IPS-20b (cell line): ENCODE measurements around the gene POU2F1.
A peak's percentile ranks its signal among the peaks of the same experiment; 100 is the strongest.

Source experiments
- H3K27ac ChIP-seq: one replicate; pipeline ENCODE4 v1.5.1; 2013; ENCODE audit warnings: low read length
- H3K27me3 ChIP-seq: 2 replicates; pipeline ENCODE4 v1.6.1; 2013; ENCODE audit warnings: mild to moderate bottlenecking, low read length, inconsistent platforms; ENCODE audit not compliant: insufficient read depth
- H3K36me3 ChIP-seq: 2 replicates; pipeline ENCODE4 v1.6.1; 2013; ENCODE audit warnings: low read depth, mild to moderate bottlenecking, inconsistent platforms, low read length, moderate library complexity; ENCODE audit not compliant: insufficient read depth
- H3K4me1 ChIP-seq: 2 replicates; pipeline ENCODE4 v1.6.1; 2013; ENCODE audit warnings: mild to moderate bottlenecking, control low read depth, inconsistent platforms, low read length, moderate library complexity; ENCODE audit not compliant: insufficient read depth
- H3K4me3 ChIP-seq: 2 replicates; pipeline ENCODE4 v1.5.1; 2013; ENCODE audit warnings: mild to moderate bottlenecking, low read length, inconsistent platforms
- H3K9ac ChIP-seq: 2 replicates; pipeline ENCODE4 v1.6.1; 2013; ENCODE audit warnings: low read depth, mild to moderate bottlenecking, inconsistent platforms, low read length, moderate library complexity
- H3K9me3 ChIP-seq: 2 replicates; pipeline ENCODE4 v1.6.1; 2013; ENCODE audit warnings: mild to moderate bottlenecking, low read depth, low read length, inconsistent platforms; ENCODE audit not compliant: insufficient read depth

Gene POU2F1

GRCh38 chr1:167454304-167454893, 233.7 kb downstream of the POU2F1 start:
- peaks cover 58% of the 10 kb centered on the region for H3K27me3 ChIP-seq
- no peaks in the 10 kb centered on the region for H3K9me3 ChIP-seq
- H3K9ac ChIP-seq: peak overlapping the region; percentile 56; the same call in 1 of the 2 replicates
- H3K36me3 ChIP-seq: no peaks in the 10 kb centered on the region
- no peak overlapping the region for H3K27ac ChIP-seq
- peak overlapping the region; percentile 79 for H3K4me3 ChIP-seq
- H3K4me1 ChIP-seq: peaks cover 15% of the 10 kb centered on the region; the same call in 1 of the 2 replicates

- Histone ChIP-seq H3K27ac (no peak overlapping the region), H3K4me3 (peak overlapping the region; percentile 79), H3K27me3 (peaks cover 58% of the 10 kb centered on the region), H3K4me1 (peaks cover 15% of the 10 kb centered on the region; the same call in 1 of the 2 replicates), H3K36me3 (no peaks in the 10 kb centered on the region), H3K9ac (peak overlapping the region; percentile 56; the same call in 1 of the 2 replicates), H3K9me3 (no peaks in the 10 kb centered on the region)
Measured at GRCh38 chr1:167454894-167455785, 234.5 kb downstream of the POU2F1 start.

GRCh38 chr1:167455786-167456446, 235.2 kb downstream of the POU2F1 start:
- peak overlapping the region; percentile 79; the same call in 1 of the 2 replicates for H3K4me3 ChIP-seq
- no peaks in the 10 kb centered on the region for H3K9me3 ChIP-seq
- H3K27me3 ChIP-seq: peaks cover 58% of the 10 kb centered on the region
- H3K4me1 ChIP-seq: peaks cover 15% of the 10 kb centered on the region; the same call in 1 of the 2 replicates
- H3K27ac ChIP-seq: no peak overlapping the region
- H3K36me3 ChIP-seq: no peaks in the 10 kb centered on the region
- no peak overlapping the region for H3K9ac ChIP-seq

- H3K9ac ChIP-seq: no peak overlapping the region
- peaks cover 58% of the 10 kb centered on the region for H3K27me3 ChIP-seq
- H3K9me3 ChIP-seq: no peaks in the 10 kb centered on the region
- no peak overlapping the region for H3K27ac ChIP-seq
- no peak overlapping the region for H3K4me3 ChIP-seq
- peaks cover 15% of the 10 kb centered on the region; the same call in 1 of the 2 replicates for H3K4me1 ChIP-seq
- no peaks in the 10 kb centered on the region for H3K36me3 ChIP-seq
Measured at GRCh38 chr1:167456524-167456923, 235.8 kb downstream of the POU2F1 start.

GRCh38 chr1:167456926-167457325, 236.2 kb downstream of the POU2F1 start:
- H3K27ac ChIP-seq: no peak overlapping the region
- no peak overlapping the region for H3K9ac ChIP-seq
- no peak overlapping the region for H3K4me3 ChIP-seq
- no peaks in the 10 kb centered on the region for H3K9me3 ChIP-seq
- peaks cover 58% of the 10 kb centered on the region for H3K27me3 ChIP-seq
- peaks cover 15% of the 10 kb centered on the region; the same call in 1 of the 2 replicates for H3K4me1 ChIP-seq
- no peaks in the 10 kb centered on the region for H3K36me3 ChIP-seq

GRCh38 chr1:167457936-167458584, 237.4 kb downstream of the POU2F1 start:
- Histone ChIP-seq H3K4me1 (peaks cover 15% of the 10 kb centered on the region; the same call in 1 of the 2 replicates), H3K27ac (no peak overlapping the region), H3K36me3 (no peaks in the 10 kb centered on the region), H3K27me3 (peaks cover 53% of the 10 kb centered on the region), H3K9me3 (no peaks in the 10 kb centered on the region), H3K9ac (no peak overlapping the region), H3K4me3 (no peak overlapping the region)

GRCh38 chr1:167460836-167461235, 240.2 kb downstream of the POU2F1 start:
- Histone ChIP-seq H3K4me1 (peaks cover 26% of the 10 kb centered on the region), H3K9ac (no peak overlapping the region), H3K27me3 (peaks cover 26% of the 10 kb centered on the region)

GRCh38 chr1:167462341-167462740, 241.7 kb downstream of the POU2F1 start:
- no peak overlapping the region for H3K27ac ChIP-seq
- peaks cover 11% of the 10 kb centered on the region for H3K27me3 ChIP-seq
- H3K36me3 ChIP-seq: no peaks in the 10 kb centered on the region
- no peak overlapping the region for H3K9ac ChIP-seq
- H3K4me1 ChIP-seq: peaks cover 22% of the 10 kb centered on the region
- H3K9me3 ChIP-seq: no peaks in the 10 kb centered on the region
- no peak overlapping the region for H3K4me3 ChIP-seq

More at GRCh38 chr1:167460836-167461235, 240.2 kb downstream of the POU2F1 start:
- Histone ChIP-seq H3K4me3 (no peak overlapping the region), H3K27ac (no peak overlapping the region), H3K9me3 (no peaks in the 10 kb centered on the region), H3K36me3 (no peaks in the 10 kb centered on the region)

GRCh38 chr1:167463080-167463479, 242.4 kb downstream of the POU2F1 start:
- Histone ChIP-seq H3K9me3 (no peaks in the 10 kb centered on the region), H3K27ac (no peak overlapping the region), H3K36me3 (no peaks in the 10 kb centered on the region), H3K4me3 (no peak overlapping the region), H3K4me1 (peaks cover 22% of the 10 kb centered on the region), H3K9ac (no peak overlapping the region), H3K27me3 (peaks cover 4% of the 10 kb centered on the region)

GRCh38 chr1:167463875-167464575, 243.3 kb downstream of the POU2F1 start:
- no peaks in the 10 kb centered on the region for H3K36me3 ChIP-seq
- H3K9ac ChIP-seq: no peak overlapping the region
- no peaks in the 10 kb centered on the region for H3K27me3 ChIP-seq
- H3K9me3 ChIP-seq: no peaks in the 10 kb centered on the region
- H3K27ac ChIP-seq: no peak overlapping the region
- H3K4me1 ChIP-seq: peaks cover 24% of the 10 kb centered on the region
- H3K4me3 ChIP-seq: no peak overlapping the region

- Histone ChIP-seq H3K27me3 (no peaks in the 10 kb centered on the region), H3K9ac (no peak overlapping the region), H3K9me3 (no peaks in the 10 kb centered on the region), H3K27ac (no peak overlapping the region), H3K36me3 (no peaks in the 10 kb centered on the region), H3K4me1 (peaks cover 24% of the 10 kb centered on the region), H3K4me3 (no peak overlapping the region)
Measured at GRCh38 chr1:167465018-167465417, 244.3 kb downstream of the POU2F1 start.
